GM18858 (cell line): Measurements from ENCODE around the gene SHISA6.
"Not testable (repeated sequence)": the region's sequence is repeated elsewhere in the genome, so short reads cannot be mapped to it uniquely, and the experiment has no call there.

ENCODE experiments used
- ATAC-seq: cut with Tn5 transposase; IDR thresholded peaks from one replicate; pipeline ENCODE4 v1.9.1; 2021; ENCODE audit not compliant: unreplicated experiment

SHISA6 gene

GRCh38 chr17:11301874-11302273 lies 60.9 kb downstream of the SHISA6 start:
- ATAC-seq: not testable (repeated sequence)

GRCh38 chr17:11302401-11303186 lies 61.6 kb downstream of the SHISA6 start:
- ATAC-seq: no peak

GRCh38 chr17:11303773-11304394 lies 62.9 kb downstream of the SHISA6 start:
- ATAC-seq: no peak

- no peak for ATAC-seq
These were observed 63.6 kb downstream of the SHISA6 start for GRCh38 chr17:11304568-11304967.

- ATAC-seq: no peak
These were observed 64.5 kb downstream of the SHISA6 start for GRCh38 chr17:11305524-11305923.

- ATAC-seq: no peak
These were observed 67.5 kb downstream of the SHISA6 start for GRCh38 chr17:11308531-11308930.

GRCh38 chr17:11309033-11309432 lies 68.0 kb downstream of the SHISA6 start:
- ATAC-seq: no peak

- no peak for ATAC-seq
These were observed 68.8 kb downstream of the SHISA6 start for GRCh38 chr17:11309850-11310249.

- not testable (repeated sequence) for ATAC-seq
These were observed 75.4 kb downstream of the SHISA6 start for GRCh38 chr17:11316451-11316850.

GRCh38 chr17:11318207-11318606 lies 77.2 kb downstream of the SHISA6 start:
- ATAC-seq: no peak

- ATAC-seq: no peak
These were observed 78.9 kb downstream of the SHISA6 start for GRCh38 chr17:11319894-11320293.

GRCh38 chr17:11324021-11324420 lies 83.0 kb downstream of the SHISA6 start:
- ATAC-seq: no peak

- ATAC-seq: no peak
These were observed 83.9 kb downstream of the SHISA6 start for GRCh38 chr17:11324846-11325420.

GRCh38 chr17:11326492-11326891 lies 85.5 kb downstream of the SHISA6 start:
- no peak for ATAC-seq

GRCh38 chr17:11328770-11329169 lies 87.8 kb downstream of the SHISA6 start:
- ATAC-seq: no peak

GRCh38 chr17:11330006-11330405 lies 89.0 kb downstream of the SHISA6 start:
- ATAC-seq: no peak

GRCh38 chr17:11330826-11331225 lies 89.8 kb downstream of the SHISA6 start:
- ATAC-seq: no peak

- ATAC-seq: no peak
These were observed 90.8 kb downstream of the SHISA6 start for GRCh38 chr17:11331547-11332513.

- ATAC-seq: no peak
These were observed 91.7 kb downstream of the SHISA6 start for GRCh38 chr17:11332706-11333105.

- ATAC-seq: no peak
These were observed 93.5 kb downstream of the SHISA6 start for GRCh38 chr17:11334493-11334892.

- ATAC-seq: no peak
These were observed 95.3 kb downstream of the SHISA6 start for GRCh38 chr17:11336290-11336689.
